Ecto neural progenitor cell (in vitro differentiated cells): ENCODE measurements around the gene DCTPP1.
A peak's percentile ranks its signal among the peaks of the same experiment; 100 is the strongest.

Experiments used
- DNase-seq: peaks from one replicate; pipeline ENCODE4 v3.0.0-alpha.2; 2018; ENCODE audit warnings: low spot score

DCTPP1 gene

DNA sequence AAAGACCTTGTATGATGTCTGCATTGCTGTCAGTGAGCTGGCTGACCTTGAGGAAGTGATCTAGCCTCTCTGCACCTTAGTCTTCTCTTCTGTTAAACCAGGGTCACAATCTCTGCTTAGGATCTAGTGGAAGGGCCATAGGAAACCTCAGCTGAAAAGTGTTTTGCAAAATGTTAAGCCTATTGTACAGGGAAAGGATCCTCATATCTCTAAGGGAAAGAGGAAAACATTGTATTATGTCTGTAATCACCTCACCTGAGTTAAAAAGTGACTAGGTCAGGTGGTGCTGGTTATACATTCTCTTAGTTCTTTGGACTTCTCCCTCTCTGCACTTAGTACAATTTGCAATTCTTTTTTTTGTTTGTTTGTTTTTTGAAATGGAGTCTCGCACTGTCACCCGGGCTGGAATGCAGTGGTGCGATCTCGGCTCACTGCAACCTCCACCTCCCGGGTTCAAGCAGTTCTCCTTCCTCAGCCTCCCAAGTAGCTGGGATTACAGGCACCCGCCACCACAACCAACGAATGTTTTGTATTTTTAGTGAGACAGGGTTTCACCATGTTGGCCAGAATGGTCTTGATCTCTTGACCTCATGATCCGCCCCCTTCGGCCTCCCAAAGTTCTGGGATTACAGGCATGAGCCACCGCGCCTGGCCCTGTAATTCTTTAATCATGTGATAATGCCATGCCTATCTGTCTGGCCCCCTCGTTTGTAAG lies 17.8 kb upstream of the DCTPP1 start:
- no peak for DNase-seq

DNA sequence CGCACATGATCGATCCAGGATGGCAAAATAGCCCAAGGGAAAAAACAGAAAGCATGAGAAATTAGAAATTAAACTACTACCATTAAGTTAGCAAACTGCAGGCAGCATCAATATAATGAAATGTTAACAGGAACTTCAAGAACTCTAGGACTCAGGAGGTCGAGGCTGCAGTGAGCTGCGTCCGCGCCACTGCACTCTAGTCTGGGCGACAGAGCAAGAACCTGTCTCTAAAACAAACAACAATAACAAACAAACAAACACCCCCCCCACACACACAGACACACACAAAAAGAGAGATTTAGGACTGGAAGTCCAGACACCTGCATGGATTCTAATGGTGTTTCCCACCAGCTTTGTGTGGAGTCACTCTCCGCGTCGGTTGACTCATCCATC lies 16.4 kb upstream of the DCTPP1 start:
- no peak for DNase-seq

DNA sequence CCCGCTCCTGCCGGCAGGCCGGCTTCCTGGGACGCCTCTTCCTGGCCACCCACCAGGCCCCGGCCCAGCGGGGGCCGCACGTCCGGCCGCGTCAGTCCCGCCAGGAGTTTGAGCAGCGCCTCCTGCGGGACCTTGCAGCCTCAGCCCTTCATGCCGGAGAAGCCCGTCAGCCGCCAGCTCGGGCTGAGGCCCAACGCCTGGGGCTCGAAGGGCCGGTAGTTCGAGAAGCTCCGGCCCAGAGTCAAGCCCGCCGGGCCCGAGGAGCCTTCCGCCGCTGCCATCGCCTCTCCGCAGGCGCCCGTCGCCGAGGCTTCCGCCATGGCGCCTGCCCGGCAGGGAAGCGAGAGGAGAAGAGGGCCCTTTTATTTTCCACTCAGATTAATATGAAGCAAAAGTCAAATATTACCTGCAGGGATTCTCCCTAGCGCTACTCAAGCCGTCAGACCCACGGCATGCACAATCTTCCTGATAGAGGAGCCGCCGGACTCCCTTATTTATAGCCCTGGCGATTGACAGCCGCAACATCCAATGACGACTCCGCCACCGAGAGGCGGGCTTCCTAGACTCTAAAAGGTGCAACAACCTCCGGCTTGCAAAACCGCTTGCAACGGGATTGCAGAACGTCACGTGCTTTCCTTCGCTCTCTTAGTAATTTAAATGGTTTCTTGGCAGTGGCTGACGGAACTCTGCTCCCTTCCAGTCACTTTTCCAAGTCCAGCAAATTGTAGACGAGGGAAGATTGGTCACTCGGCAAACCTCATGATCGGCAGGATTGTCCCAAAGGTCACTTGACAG lies 15.8 kb upstream of the DCTPP1 start, which contains the start of gene SEPHS2:
Gene SEPHS2 (minus strand): TSS at position 467 of the 795 bp plus-strand sequence. CDS start 147 bp downstream, at position 320.
- peak; percentile 91 for DNase-seq

DNA sequence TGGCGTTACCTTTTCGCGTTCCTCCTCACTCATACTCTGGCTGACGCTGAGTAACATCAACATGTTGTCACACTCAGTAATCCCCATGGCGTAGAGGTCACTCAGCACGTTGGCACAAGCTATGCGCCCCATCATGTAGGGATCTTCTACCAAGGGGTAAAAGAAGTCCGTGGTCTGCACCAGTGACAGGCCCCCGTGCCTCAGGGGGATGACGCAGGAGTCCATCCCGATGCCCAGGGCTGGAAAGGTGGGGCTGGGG lies 15.2 kb upstream of the DCTPP1 start:
- DNase-seq = no peak

DNA sequence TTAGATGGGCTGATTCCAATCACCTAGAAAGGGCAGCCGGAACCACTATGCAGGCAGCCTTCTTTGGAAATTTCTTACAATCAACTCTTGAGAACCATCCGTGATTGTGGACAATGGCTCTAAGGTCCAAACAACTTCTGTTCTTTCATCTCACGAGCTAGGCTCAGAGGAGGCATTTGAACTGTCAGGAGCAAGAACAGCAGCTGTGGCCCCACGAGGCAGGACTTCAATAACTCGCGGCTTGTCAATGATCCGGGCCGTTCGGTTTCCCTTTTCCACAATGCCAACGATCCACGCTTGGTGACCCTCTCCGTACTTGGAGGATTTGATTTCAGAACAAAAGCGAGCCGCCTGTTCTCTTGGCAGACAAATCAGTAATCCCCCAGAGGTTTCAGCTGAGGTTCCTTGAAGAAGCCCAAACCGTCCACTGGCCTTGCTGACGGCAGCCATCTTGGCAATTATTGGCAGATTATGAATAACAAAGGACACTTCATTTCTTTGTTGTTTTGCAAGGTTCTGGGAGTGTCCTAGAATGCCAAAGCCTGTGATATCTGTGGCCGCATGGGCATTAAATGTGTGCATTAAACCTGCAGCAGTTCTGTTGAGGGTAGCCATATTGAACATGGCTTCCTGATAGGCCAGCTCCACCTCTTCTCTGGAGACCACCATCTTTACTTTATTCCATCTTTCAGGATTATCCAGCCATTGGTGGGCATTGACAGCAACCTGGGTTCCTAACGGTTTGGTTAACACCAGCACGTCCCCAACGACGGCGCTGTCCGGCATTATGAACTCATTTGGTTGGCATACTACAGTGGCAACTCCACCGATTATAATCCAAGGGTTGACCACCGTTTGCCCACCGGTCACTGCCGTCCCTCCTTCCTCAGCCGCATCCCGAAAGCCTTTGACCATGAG lies 14.7 kb upstream of the DCTPP1 start:
- DNase-seq = no peak

DNA sequence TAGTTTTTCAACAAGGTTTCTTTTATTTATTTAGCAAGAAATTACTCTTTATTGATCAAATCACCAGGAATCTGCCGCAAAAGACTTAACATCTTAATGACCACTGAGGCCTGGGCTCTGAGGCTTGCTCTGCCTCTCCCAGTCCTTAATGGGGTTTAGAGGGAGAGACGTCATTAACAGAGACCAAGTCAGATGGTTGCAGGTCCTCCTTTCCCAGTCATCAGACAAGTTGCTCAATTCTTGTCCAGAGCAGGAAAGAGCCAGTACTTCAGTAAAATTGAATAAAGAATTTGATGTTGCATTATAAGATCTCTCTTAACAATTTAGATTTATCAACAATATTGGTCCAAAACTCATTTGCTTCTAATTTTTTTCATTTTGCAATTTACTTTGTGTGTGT lies 13.8 kb upstream of the DCTPP1 start:
- no peak for DNase-seq

DNA sequence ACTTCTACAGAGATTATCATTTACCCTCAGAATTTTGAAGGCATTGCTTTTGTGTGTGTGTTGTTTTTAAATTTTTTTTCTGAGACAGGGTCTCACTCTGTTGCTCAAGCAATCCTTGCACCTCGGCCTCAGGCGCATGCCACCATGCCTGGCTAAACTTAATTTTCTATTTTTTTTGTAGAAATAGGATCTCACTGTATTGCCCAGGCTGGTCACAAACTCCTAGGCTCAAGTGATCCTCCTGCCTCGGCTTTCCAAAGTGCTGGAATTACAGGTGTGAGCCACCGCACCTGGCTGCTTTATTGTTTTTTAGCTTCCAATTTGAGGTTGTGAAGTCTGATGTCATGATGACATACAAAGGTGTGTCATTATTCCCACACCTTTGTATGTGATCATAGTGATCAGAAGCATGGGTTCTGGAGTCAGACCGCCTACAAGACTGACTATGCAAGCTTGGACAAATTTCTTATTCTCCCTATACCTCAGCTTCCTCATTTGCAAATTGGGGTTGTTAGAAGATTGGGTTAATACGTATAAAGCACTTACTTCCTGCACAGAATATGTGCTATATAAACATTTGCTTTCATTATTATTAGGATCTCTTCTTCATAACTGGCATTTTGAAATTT lies 10.0 kb upstream of the DCTPP1 start:
- no peak for DNase-seq

DNA sequence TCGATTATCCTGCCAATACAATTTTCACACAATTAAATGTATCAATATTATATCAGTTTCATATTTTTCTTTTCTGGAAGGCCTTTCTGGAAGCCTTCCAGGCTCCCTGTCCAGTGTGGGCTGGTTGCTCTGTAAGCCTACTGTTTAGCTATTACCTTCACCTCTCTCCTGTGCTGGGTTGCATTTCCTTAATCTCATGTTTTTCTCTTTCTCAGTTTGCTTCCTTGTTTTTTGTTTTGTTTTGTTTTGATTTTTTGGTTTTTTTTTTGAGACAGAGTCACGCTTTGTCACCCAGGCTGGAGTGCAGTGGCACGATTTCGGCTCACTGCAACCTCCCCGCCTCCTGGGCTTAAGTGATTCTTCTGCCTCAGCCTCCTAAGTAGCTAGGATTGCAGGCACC lies 9.0 kb upstream of the DCTPP1 start:
- DNase-seq = no peak

DNA sequence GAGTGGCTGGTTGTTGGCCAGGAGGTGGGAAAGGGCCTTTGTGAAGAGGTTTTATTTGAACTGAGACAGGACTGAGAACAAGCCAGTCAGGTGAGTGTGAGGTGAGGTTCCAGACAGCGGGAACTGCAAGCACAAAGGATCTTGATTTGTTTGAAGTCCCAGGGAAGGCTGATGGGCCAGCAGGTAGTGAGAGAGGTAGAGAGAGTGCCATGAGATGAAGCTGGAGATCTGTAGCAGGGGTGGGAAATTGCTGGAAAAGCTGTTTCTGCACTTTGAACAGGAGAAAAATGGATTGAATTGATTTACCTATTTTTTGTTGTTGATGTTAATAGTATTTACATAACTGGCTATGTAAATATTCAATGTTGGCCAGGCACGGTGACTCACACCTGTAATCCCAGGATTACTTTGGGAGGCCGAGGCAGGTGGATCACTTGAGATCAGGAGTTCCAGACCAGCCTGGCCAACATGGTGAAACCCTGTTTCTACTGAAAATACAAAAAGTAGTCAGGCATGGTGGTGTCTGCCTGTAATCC lies 7.7 kb upstream of the DCTPP1 start:
- no peak for DNase-seq

DNA sequence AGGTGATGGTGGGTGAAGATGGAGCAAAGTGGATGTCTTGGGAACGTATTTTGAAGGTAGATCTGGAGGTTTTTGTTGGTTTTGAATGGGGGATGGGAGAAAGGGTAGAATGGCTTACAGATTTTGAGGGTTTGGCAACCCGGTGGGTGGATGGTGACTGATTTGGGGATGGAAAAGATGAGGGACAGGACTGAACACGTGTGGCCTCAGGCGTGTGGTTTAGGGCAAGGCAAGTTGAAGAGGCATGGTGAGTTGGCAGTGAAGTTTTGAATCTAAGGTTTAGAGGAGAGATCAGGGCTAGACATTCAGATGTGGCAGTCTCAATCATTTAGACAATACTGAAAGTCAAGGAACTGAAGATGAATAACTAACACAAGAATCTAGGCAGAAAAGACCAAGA lies 5.0 kb upstream of the DCTPP1 start:
- no peak for DNase-seq

DNA sequence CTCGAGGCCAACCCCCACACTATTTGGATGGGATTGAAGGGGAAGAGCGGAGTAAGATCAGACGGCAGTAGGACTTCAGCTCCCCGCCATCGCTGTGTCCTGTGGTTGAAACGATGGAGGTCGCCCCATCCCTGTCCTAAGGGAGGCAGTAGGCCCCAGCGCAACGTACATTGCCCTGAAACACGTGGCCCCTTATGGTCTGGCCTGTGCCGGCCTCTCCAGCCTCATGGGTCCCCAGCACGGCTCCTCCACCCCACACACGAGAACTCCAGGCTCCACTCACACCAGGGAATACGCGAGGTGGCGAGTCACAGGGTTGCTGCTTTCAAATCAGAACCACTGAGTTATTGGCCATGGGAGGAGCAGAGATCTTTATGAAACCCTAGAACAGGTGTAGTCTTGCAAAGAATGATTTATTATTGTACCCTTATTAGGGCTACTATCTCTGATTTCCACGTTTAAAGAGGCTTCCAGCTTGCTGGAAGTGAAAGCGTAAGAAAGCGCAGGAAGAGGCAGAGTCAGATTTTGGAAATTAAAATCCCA lies 669 bp upstream of the DCTPP1 start:
- DNase-seq = no peak

DNA sequence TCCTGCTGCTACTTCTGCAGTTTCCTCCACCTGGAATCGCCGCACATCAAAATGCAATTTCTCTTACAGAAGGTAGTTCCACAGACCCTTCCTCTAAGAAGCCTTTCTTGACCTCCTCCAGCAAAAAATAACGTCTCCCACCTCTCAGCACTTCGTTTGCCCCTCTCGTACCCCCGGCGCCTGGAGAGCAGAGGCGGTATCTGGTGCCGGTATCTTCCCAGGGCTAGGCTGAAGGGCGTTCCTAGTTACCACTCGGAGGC lies 482 bp downstream of the DCTPP1 start:
- no peak for DNase-seq

DNA sequence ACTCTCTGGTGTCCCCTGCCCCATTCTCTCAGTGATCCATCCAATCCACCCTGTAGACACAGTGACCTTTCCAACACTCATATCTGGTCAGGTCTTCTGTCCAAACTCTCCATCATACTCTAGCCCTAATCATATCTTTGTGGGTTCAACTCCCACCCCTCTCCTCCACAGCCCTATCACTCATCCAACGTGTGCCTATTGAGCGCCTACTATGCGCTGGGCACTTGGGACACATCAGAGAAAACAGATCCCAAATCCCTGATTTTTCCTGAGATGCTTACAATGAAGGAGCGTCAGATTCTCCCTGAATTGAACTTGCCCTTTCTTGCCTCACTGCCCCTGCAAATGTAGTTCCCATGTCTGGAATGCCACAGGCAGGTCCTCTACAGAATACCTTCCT lies 1.8 kb downstream of the DCTPP1 start:
- no peak for DNase-seq

DNA sequence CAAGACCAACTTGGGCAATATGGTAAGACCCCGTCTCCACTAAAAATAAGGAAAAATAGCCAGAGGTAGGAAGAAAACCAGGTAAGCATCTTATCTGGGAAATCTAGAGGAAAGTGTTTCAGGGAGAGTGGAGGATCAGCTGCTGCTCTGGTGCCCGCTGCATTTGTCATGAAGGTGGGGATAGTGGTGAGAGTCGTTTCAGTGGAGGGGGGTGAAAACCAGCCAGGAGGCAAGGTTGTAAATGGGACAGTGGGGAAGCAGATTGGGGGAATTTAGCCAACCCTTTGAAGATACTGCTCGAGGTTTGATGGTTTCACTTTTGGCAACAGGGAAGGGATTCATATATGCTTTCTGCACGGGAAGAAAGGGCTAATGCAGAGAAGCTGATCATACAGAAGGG lies 8.8 kb downstream of the DCTPP1 start:
- DNase-seq = no peak

DNA sequence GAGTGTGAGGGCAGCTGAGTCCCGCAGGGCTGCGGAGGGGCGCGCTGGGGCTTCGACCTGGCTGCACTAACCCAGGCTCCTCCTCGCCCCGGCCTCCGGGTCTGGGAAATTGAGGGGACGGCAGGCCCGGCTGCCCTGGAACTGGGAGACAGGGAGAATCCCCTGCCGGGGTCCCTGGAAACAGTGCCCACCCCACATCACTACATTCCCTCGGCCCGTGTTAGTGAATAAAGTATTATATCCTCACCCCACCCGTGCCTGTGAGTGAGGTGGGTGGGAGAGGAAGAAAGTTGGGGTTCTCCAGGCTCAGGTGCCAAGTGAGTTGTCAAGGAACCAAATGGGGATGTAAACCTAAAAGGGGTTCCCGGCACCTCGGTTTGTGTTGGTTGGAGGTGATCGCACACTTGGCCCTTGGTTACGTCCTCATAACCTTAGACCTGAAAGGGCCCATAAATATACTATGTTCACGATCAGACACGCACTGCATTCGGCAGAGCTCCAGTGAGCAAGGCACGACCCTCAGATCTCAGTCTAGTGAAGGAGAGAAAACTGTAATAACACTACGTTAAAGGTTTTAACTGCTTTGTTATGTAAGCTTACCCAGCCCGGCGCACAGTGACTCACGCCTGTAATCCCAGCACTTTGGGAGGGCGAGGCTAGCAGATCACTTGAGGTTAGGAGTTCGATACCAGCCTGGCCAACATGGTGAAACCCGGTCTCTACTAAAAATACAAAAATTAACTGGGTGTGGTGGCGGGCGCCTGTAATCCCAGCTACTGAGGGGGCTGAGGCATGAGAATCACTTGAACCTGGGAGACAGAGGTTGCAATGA lies 11.3 kb downstream of the DCTPP1 start:
- DNase-seq = no peak

DNA sequence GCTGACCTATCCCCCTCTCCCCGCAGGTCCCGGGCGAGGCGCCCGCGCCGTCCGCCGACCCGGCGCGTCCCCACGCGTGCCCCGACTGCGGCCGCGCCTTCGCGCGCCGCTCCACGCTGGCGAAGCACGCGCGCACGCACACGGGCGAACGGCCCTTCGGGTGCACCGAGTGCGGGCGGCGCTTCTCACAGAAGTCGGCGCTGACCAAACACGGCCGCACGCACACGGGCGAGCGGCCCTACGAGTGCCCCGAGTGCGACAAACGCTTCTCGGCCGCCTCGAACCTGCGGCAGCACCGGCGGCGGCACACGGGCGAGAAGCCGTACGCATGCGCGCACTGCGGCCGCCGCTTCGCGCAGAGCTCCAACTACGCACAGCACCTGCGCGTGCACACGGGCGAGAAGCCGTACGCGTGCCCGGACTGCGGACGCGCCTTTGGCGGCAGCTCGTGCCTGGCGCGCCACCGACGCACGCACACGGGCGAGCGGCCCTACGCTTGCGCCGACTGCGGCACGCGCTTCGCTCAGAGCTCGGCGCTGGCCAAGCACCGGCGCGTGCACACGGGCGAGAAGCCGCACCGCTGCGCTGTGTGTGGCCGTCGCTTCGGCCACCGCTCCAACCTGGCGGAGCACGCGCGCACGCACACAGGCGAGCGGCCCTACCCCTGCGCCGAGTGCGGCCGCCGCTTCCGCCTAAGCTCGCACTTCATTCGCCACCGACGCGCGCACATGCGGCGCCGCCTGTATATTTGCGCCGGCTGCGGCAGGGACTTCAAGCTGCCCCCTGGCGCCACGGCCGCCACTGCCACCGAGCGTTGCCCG lies 12.1 kb downstream of the DCTPP1 start:
- peak; percentile 91 for DNase-seq

DNA sequence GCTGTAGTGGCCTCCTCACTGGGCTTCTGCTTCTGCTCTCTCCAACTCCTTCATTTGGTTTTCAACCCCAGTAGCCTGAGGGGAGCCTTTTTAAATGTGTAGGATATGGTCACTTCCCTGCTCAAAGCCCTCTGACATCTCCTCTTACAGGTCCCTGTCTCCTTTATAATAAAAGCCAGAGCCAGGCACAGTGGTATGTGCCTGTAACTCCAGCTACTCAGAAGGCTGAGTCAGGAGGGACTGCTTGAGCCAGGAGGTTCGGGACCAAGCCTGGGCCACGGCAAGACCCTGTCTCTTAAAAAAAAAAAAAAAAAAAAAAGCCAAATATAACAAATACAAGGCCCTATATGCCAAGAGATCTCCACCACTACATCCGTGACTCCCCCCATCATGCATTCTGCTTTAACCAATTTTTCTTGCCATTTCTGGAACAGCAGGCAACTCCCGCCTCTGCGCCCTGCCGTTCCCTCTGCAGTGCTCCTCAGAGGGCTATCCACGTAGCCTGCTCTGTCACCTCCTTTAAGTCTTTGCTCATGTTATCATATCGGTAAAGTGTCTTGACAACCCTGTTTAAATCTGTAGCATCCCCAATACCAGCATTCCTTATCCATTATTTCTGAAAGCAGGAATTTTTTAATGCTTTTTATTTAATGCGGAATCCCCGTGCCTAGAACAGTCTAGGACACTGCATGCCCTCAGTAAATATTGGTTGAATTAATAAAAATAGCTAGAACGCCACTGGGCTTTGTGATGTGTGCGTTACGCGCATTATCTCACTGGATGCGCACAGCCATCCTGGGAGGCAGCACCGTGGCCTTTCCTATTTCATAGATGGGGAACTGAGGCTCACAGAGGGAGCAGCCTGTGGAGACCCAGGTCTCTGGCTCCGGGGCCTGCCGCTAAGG lies 13.0 kb downstream of the DCTPP1 start:
- DNase-seq = no peak

DNA sequence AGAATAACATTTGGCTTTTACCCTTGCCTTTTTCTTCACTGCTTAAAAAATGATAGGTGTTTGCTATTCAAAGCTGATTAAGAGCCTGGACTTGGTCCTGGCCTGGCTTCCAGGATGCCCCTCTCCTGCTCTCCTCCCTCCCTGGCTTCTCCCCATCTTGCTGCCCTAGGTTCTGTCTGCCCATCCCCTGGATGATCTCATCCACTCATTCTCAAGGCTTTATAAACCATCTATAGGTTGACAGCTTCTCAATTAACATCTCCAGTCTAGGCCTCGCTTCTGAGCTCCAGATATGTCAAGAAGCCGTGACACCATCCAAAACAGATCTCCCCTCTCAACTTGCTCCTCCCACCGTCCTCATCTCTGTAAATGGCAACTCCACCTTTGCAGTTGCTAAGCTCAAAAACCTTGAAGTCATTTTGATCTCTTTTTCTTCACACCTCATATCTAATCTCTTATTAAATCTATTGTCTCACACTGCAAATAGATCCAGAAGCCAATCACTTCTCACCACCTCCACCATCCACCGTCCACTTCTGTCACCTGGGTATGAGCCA lies 13.7 kb downstream of the DCTPP1 start:
- no peak for DNase-seq

DNA sequence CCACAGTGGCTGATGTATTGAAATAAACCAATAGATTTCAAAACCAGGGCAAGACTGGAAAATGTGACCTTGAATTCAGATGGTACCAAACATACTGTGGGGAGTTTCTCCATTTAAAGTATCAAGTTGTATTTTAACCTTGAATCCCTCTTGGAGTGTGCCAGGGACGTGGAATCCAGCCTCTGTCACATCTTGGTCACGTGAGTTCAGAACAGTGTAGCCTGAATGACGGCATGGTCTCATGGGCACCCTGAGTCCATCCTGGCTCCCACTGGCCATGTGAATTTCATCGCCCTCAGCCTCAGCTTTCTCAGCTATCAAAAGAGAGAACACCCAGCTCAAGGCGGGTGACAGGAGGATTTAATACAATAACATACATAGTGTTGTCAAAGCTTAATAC lies 15.7 kb downstream of the DCTPP1 start:
- DNase-seq = no peak
